Fibroblast of villous mesenchyme (primary cell): Measurements from ENCODE around the gene SLC44A1. TPM values are rescaled to one million over a fixed set of nuclear protein-coding genes. Genes with fewer than 3 reads are reported as not detected.
A peak's percentile ranks its signal among the peaks of the same experiment; 100 is the strongest.

Experiments used
- DNase-seq: peaks from one replicate; pipeline ENCODE4 v3.0.0-alpha.2; 2010; ENCODE audit warnings: low read depth
- H3K4me3 ChIP-seq: 2 replicates; pipeline ENCODE4 v1.5.1; 2011; ENCODE audit warnings: low read depth, mild to moderate bottlenecking, low read length
- CTCF ChIP-seq: IDR thresholded peaks from 2 replicates; pipeline ENCODE4 v1.5.1; 2012; ENCODE audit warnings: low read depth, mild to moderate bottlenecking, low read length; ENCODE audit not compliant: insufficient read depth
- total RNA-seq: library from RNA; depleted of rRNA; stranded (reverse); fragments of >200 nt; gene quantifications from 2 replicates; pipeline ENCODE4 v1.2.3, GENCODE V29; 2012

Gene SLC44A1
- total RNA-seq, 1 donor, result 37.1 TPM

GRCh38 chr9:105306351-105307140, 62.1 kb downstream of the SLC44A1 start:
- no peak for TF ChIP-seq CTCF
- no peak overlapping the region for H3K4me3 ChIP-seq
- DNase-seq, result no peak

DNA sequence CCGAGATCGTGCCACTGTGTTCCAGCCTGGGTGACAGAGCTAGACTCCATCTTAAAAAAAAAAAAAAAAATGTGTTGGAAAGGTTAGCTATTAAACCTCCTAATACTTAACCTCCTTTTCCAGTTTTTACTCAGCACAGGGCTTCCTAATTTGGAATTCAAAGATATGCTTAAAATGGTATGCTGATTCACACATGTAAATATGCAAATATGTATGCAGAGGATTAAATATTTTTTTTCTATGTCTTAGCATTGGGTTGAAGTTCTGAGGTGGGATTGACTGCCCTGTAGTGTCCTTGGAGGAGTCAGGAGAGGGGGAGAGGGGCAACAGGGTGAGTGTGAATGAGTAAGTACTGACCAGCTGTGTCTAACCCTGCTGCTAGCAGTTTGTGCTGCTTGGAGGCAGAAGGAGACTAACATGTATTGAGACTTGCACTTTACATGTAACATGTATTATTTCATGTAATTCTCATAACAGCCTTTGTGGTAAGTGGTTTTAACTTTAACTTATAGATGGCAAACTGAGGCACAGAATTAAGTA, 63.2 kb downstream of the SLC44A1 start:
- no peak for DNase-seq
- no peak for TF ChIP-seq CTCF
- no peak overlapping the region for H3K4me3 ChIP-seq

DNA sequence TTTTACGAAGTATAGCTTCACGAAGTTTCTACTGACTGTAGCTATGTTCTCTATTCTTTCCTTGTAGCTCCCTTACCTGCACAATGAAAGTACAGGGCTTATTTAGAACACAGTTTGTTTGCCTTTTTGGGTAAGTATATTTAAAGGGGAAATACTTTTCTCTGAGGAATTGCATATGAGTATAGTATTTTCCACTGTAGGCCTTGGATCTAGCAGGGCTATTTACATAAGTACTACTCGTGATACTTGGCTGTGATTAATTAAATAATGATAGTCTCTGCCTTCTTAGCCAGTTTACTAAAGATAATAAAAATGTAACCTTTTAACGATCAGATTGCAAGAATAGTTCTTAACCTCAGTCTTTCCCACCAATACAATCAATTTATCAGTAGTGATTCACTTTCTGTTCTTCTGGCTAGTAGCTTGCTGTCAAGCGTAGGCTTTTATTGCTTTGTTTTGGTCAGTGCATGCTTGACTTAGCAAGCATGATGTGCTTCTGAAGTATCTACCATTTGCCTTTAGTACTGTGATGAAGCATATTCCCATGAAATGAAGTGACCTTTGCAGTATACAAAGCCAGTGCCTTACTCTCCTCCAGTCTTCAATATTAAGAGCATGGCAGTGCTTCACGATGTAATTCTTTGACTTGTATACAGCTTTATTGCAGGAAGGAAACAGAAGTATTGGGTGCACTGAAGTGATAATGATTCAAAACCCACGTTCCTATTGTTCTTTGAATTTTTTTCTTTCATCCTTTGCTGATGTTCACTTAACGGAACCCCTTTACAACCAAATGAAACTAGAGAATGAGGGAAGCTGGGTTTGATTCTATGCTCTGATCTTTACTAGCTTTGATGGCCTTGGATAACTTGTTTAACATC, 64.2 kb downstream of the SLC44A1 start:
- no peak for TF ChIP-seq CTCF
- no peak for DNase-seq
- H3K4me3 ChIP-seq, result no peak overlapping the region

GRCh38 chr9:105309531-105309931, 65.1 kb downstream of the SLC44A1 start:
- DNase-seq, result no peak
- H3K4me3 ChIP-seq, result no peak overlapping the region
- TF ChIP-seq CTCF, result no peak

GRCh38 chr9:105311306-105311705, 66.9 kb downstream of the SLC44A1 start:
- no peak overlapping the region for H3K4me3 ChIP-seq
- DNase-seq, result peak; percentile 36

GRCh38 chr9:105313238-105313637, 68.8 kb downstream of the SLC44A1 start:
- TF ChIP-seq CTCF, result no peak
- H3K4me3 ChIP-seq, result no peak overlapping the region
- no peak for DNase-seq

More at GRCh38 chr9:105311306-105311705, 66.9 kb downstream of the SLC44A1 start:
- TF ChIP-seq CTCF, result no peak
